Measurements from ENCODE around the gene CELF2.

CELF2 gene

GRCh38 chr10:11020548-11020942 lies 2.9 kb downstream of the CELF2 start:
- DNase-seq (ENCODE audit: low spot score) = no peak
- in situ Hi-C loops (cut with MboI; ENCODE audit: low pct_unique_long_range_greater_than_20kb, low sequenced_read_pairs, unreplicated experiment) = no loop called here
- TF ChIP-seq CTCF (IDR thresholded peaks at IDR 0.05; ENCODE audit: extremely low read depth, insufficient read depth, missing control alignments) = no peak

- in situ Hi-C loops (cut with MboI; ENCODE audit: low pct_unique_long_range_greater_than_20kb, low sequenced_read_pairs, unreplicated experiment) = no loop called here
- no peak for DNase-seq (ENCODE audit: low spot score)
These were observed 4.5 kb downstream of the CELF2 start for GRCh38 chr10:11022213-11022612.

GRCh38 chr10:11023009-11023953 lies 5.6 kb downstream of the CELF2 start:
- no peak for TF ChIP-seq CTCF (IDR thresholded peaks at IDR 0.05; ENCODE audit: extremely low read depth, insufficient read depth, missing control alignments)
- no peak for DNase-seq (ENCODE audit: low spot score)
- in situ Hi-C loops (cut with MboI; ENCODE audit: low pct_unique_long_range_greater_than_20kb, low sequenced_read_pairs, unreplicated experiment) = no loop called here

More at GRCh38 chr10:11022213-11022612, 4.5 kb downstream of the CELF2 start:
- TF ChIP-seq CTCF (IDR thresholded peaks at IDR 0.05; ENCODE audit: extremely low read depth, insufficient read depth, missing control alignments) = no peak

- in situ Hi-C loops (cut with MboI; ENCODE audit: low pct_unique_long_range_greater_than_20kb, low sequenced_read_pairs, unreplicated experiment) = no loop called here
- DNase-seq (ENCODE audit: low spot score) = no peak
These were observed 6.9 kb downstream of the CELF2 start for GRCh38 chr10:11024596-11024995.

GRCh38 chr10:11025978-11026377 lies 8.3 kb downstream of the CELF2 start:
- no peak for DNase-seq (ENCODE audit: low spot score)
- TF ChIP-seq CTCF (IDR thresholded peaks at IDR 0.05; ENCODE audit: extremely low read depth, insufficient read depth, missing control alignments) = no peak
- in situ Hi-C loops (cut with MboI; ENCODE audit: low pct_unique_long_range_greater_than_20kb, low sequenced_read_pairs, unreplicated experiment) = no loop called here

More at GRCh38 chr10:11024596-11024995, 6.9 kb downstream of the CELF2 start:
- no peak for TF ChIP-seq CTCF (IDR thresholded peaks at IDR 0.05; ENCODE audit: extremely low read depth, insufficient read depth, missing control alignments)

- DNase-seq (ENCODE audit: low spot score) = no peak
- TF ChIP-seq CTCF (IDR thresholded peaks at IDR 0.05; ENCODE audit: extremely low read depth, insufficient read depth, missing control alignments) = no peak
- in situ Hi-C loops (cut with MboI; ENCODE audit: low pct_unique_long_range_greater_than_20kb, low sequenced_read_pairs, unreplicated experiment) = no loop called here
These were observed 9.1 kb downstream of the CELF2 start for GRCh38 chr10:11026773-11027172.

All from GM13977 (cell line).